Progenitor cell of endocrine pancreas (in vitro differentiated cells): ENCODE measurements around the gene SH3PXD2A. TPM values are rescaled to one million over a fixed set of nuclear protein-coding genes. Genes with fewer than 3 reads are reported as not detected.

Experiments
- DNase-seq: peaks from one replicate; pipeline ENCODE4 v3.0.0; 2021; ENCODE audit warnings: low spot score; ENCODE audit not compliant: unreplicated experiment
- H3K27ac Mint-ChIP-seq: 2 replicates; pipeline ENCODE4 v1.8.0; 2021; ENCODE audit warnings: mild to moderate bottlenecking, moderate library complexity, mixed read lengths
- H3K27me3 Mint-ChIP-seq: 2 replicates; pipeline ENCODE4 v1.8.0; 2021; ENCODE audit warnings: mixed read lengths
- H3K36me3 Mint-ChIP-seq: 2 replicates; pipeline ENCODE4 v1.8.0; 2022; ENCODE audit warnings: mixed read lengths; ENCODE audit not compliant: insufficient read depth
- H3K4me1 Mint-ChIP-seq: 2 replicates; pipeline ENCODE4 v1.8.0; 2021; ENCODE audit warnings: low read depth, mixed read lengths
- H3K4me3 Mint-ChIP-seq: 2 replicates; pipeline ENCODE4 v1.8.0; 2021; ENCODE audit warnings: low read depth, mild to moderate bottlenecking, moderate library complexity, mixed read lengths
- H3K9me3 Mint-ChIP-seq: 2 replicates; pipeline ENCODE4 v1.8.0; 2021; ENCODE audit warnings: low read depth, mixed read lengths
- CTCF ChIP-seq: fragments of 200-600 bp; sonication (generic); IDR thresholded peaks from one replicate; pipeline ENCODE4 v1.5.0; 2021; ENCODE audit warnings: antibody characterized with exemption, mild to moderate bottlenecking; ENCODE audit not compliant: unreplicated experiment
- total RNA-seq: library from RNA; stranded (reverse); gene quantifications from 2 replicates; pipeline ENCODE4 v1.2.1, GENCODE V29; 2021

Gene SH3PXD2A
- total RNA-seq, 1 donor from 2014 or later, result 28.0 TPM

GRCh38 chr10:103696411-103697145, 158.8 kb downstream of the SH3PXD2A start:
- Mint-ChIP-seq H3K27me3 (peaks cover 28% of the 10 kb centered on the region), H3K27ac (no peak overlapping the region), H3K4me3 (no peak overlapping the region), H3K9me3 (no peaks in the 10 kb centered on the region), H3K4me1 (peaks cover 5% of the 10 kb centered on the region), H3K36me3 (peaks cover 4% of the 10 kb centered on the region)
- no peak for DNase-seq
- TF ChIP-seq CTCF, result no peak

DNA sequence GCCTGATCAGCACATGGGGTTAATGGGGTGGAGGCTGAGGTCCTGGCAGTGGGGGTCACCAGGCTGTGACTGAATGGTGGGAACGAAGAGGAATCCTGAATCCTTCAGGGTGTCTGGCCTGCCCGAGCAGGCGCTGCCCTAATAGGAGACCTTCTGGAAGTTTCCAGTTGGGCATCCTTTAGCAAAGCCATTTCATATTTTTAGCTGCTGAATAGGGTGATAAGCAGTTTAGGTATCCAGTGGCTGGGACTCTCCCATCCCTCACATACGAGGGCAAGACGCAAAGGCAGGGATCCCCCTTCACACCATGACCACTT, 159.3 kb downstream of the SH3PXD2A start:
- peaks cover 5% of the 10 kb centered on the region for H3K4me1 Mint-ChIP-seq
- no peak for DNase-seq
- H3K27me3 Mint-ChIP-seq, result peaks cover 31% of the 10 kb centered on the region
- H3K36me3 Mint-ChIP-seq, result peaks cover 4% of the 10 kb centered on the region
- TF ChIP-seq CTCF, result no peak
- no peaks in the 10 kb centered on the region for H3K9me3 Mint-ChIP-seq
- no peak overlapping the region for H3K27ac Mint-ChIP-seq
- no peak overlapping the region for H3K4me3 Mint-ChIP-seq

- TF ChIP-seq CTCF, result no peak
- DNase-seq, result no peak
- Mint-ChIP-seq H3K27me3 (peaks cover 31% of the 10 kb centered on the region), H3K9me3 (no peaks in the 10 kb centered on the region), H3K27ac (no peak overlapping the region), H3K4me1 (peaks cover 5% of the 10 kb centered on the region), H3K36me3 (peaks cover 4% of the 10 kb centered on the region), H3K4me3 (no peak overlapping the region)
These were observed 159.8 kb downstream of the SH3PXD2A start for GRCh38 chr10:103695584-103696005.

- Mint-ChIP-seq H3K36me3 (peaks cover 2% of the 10 kb centered on the region), H3K4me1 (peaks cover 5% of the 10 kb centered on the region), H3K27ac (no peak overlapping the region), H3K27me3 (peaks cover 31% of the 10 kb centered on the region), H3K4me3 (peak overlapping the region; percentile 47), H3K9me3 (no peaks in the 10 kb centered on the region)
- no peak for DNase-seq
- no peak for TF ChIP-seq CTCF
These were observed 161.6 kb downstream of the SH3PXD2A start for GRCh38 chr10:103693812-103694205.

- H3K9me3 Mint-ChIP-seq, result no peaks in the 10 kb centered on the region
- no peak overlapping the region for H3K27ac Mint-ChIP-seq
- peak overlapping the region; percentile 47 for H3K4me3 Mint-ChIP-seq
- no peak for DNase-seq
- H3K27me3 Mint-ChIP-seq, result peaks cover 31% of the 10 kb centered on the region
- TF ChIP-seq CTCF, result no peak
- no peaks in the 10 kb centered on the region for H3K36me3 Mint-ChIP-seq
- H3K4me1 Mint-ChIP-seq, result peaks cover 8% of the 10 kb centered on the region
These were observed 162.2 kb downstream of the SH3PXD2A start for GRCh38 chr10:103692952-103693811.
